Fibroblast of mammary gland (primary cell): Measurements from ENCODE around the gene NEURL2.

Experiments used
- DNase-seq: peaks from one replicate; pipeline ENCODE4 v3.0.0-alpha.2; 2010; ENCODE audit warnings: low read depth
- H3K4me3 ChIP-seq: 2 replicates; pipeline ENCODE4 v1.5.1; 2011; ENCODE audit warnings: low read depth, mild to moderate bottlenecking, low read length, moderate library complexity; ENCODE audit not compliant: control insufficient read depth
- CTCF ChIP-seq: conservative IDR thresholded peaks from 2 replicates; pipeline ENCODE4 v1.5.1; 2011; ENCODE audit warnings: low read depth, low read length, inconsistent platforms; ENCODE audit not compliant: control insufficient read depth, insufficient read depth

The NEURL2 gene

GRCh38 chr20:45890985-45891983 is at the start of gene NEURL2, which contains the start of gene CTSA:
Gene NEURL2 (minus strand): TSS chr20:45891208. CDS start chr20:45890991, 217 bp downstream.
Gene CTSA (plus strand): TSS chr20:45891335. CDS start chr20:45891569, 234 bp downstream.
- peak within 1 kb of the TSS; percentile 73 for H3K4me3 ChIP-seq
- peak; percentile 93 for DNase-seq
- no peak for TF ChIP-seq CTCF

- TF ChIP-seq CTCF: no peak
- DNase-seq: no peak
- H3K4me3 ChIP-seq: no peak overlapping the region
Observed at GRCh38 chr20:45940469-45940868, 49.5 kb upstream of the NEURL2 start.

GRCh38 chr20:45940053-45940452 is 49.0 kb upstream of the NEURL2 start:
- no peak for TF ChIP-seq CTCF
- DNase-seq: no peak
- no peak overlapping the region for H3K4me3 ChIP-seq

GRCh38 chr20:45938727-45939438 is 47.9 kb upstream of the NEURL2 start:
- no peak for DNase-seq
- H3K4me3 ChIP-seq: no peak overlapping the region
- TF ChIP-seq CTCF: no peak

GRCh38 chr20:45937765-45938164 is 46.8 kb upstream of the NEURL2 start:
- TF ChIP-seq CTCF: no peak
- DNase-seq: peak; percentile 38
- no peak overlapping the region for H3K4me3 ChIP-seq

- DNase-seq: peak; percentile 60
- TF ChIP-seq CTCF: no peak
- H3K4me3 ChIP-seq: peak overlapping the region; percentile 86
Observed at GRCh38 chr20:45935416-45936046, 44.5 kb upstream of the NEURL2 start.
